Subcutaneous adipose tissue (tissue), 4 donors: ENCODE results near the gene RNF40. TPM values are rescaled to one million over a fixed set of nuclear protein-coding genes. Genes with fewer than 3 reads are reported as not detected.

Experiments used
- CTCF ChIP-seq: fragments of 450-650 bp; IDR thresholded peaks from one replicate; pipeline ENCODE4 v1.5.1; 2016; ENCODE audit warnings: low read depth, mild to moderate bottlenecking, control low read depth, antibody characterized with exemption, moderate library complexity
- total RNA-seq, 4 donors: library from RNA; depleted of rRNA; stranded (reverse); fragments of >200 nt; gene quantifications; one replicate each; pipeline ENCODE4 v1.1.0, GENCODE V29; 2016

Gene RNF40
- total RNA-seq, 4 donors from 2014 or later = 37.8 to 78.7 (median 54.2) TPM

GRCh38 chr16:30766933-30767284, 4.8 kb downstream of the RNF40 start:
- no peak for TF ChIP-seq CTCF

- TF ChIP-seq CTCF = no peak
These were observed 5.8 kb downstream of the RNF40 start for GRCh38 chr16:30767767-30768465.

GRCh38 chr16:30768583-30769181, 6.6 kb downstream of the RNF40 start:
- TF ChIP-seq CTCF = no peak

GRCh38 chr16:30769379-30770089, 7.4 kb downstream of the RNF40 start:
- TF ChIP-seq CTCF = no peak

GRCh38 chr16:30771726-30772125, 9.6 kb downstream of the RNF40 start:
- no peak for TF ChIP-seq CTCF

- TF ChIP-seq CTCF = no peak
These were observed 11.7 kb downstream of the RNF40 start for GRCh38 chr16:30773826-30774225.

GRCh38 chr16:30774367-30775130, 12.4 kb downstream of the RNF40 start:
- no peak for TF ChIP-seq CTCF
